ENCODE data around the gene IFFO2. TPM values are rescaled to one million over a fixed set of nuclear protein-coding genes. Genes with fewer than 3 reads are reported as not detected.

Gene IFFO2
- polyA plus RNA-seq, 12 donors = 3.6 to 27.6 (median 5.3) TPM; not detected in 1

GRCh38 chr1:18855573-18855972 is 100.9 kb downstream of the IFFO2 start:
- no peak for DNase-seq

GRCh38 chr1:18854331-18855025 is 102.0 kb downstream of the IFFO2 start:
- no peak for DNase-seq

Other genes starting within 250 kb of the IFFO2 start
- gene TAS1R2, start 97.0 kb downstream of the IFFO2 start, polyA plus RNA-seq (ENCODE audit: insufficient read length in 12 of 12) = not detected
- 10 to 100 TPM in 9 of 12 donors, 1 to 10 TPM in 2, not detected in 1; 7.0 to 15.3 (median 12.7) TPM for gene ALDH4A1, start 54.1 kb downstream of the IFFO2 start, polyA plus RNA-seq (ENCODE audit: insufficient read length in 12 of 12)